NCI-H1436 treated with DMSO at 0.1 percent for 48 hours (cell line): ENCODE results near the gene NUP62CL.
A peak's percentile ranks its signal among the peaks of the same experiment; 100 is the strongest.

ENCODE experiments used
- DNase-seq: peaks from one replicate; lab custom pipeline; 2025; lab: John Stamatoyannopoulos, UW

NUP62CL gene

GRCh38 chrX:107153005-107153404 is 53.2 kb downstream of the NUP62CL start:
- no peak for DNase-seq

- DNase-seq: no peak
These were observed 59.6 kb downstream of the NUP62CL start for GRCh38 chrX:107146670-107147069.

GRCh38 chrX:107135965-107136307 is 70.3 kb downstream of the NUP62CL start:
- no peak for DNase-seq

GRCh38 chrX:107135049-107135964 is 70.9 kb downstream of the NUP62CL start:
- DNase-seq: no peak

- DNase-seq: no peak
These were observed 82.5 kb downstream of the NUP62CL start for GRCh38 chrX:107123750-107124149.

- no peak for DNase-seq
These were observed 87.0 kb downstream of the NUP62CL start for GRCh38 chrX:107119283-107119682.

GRCh38 chrX:107118322-107119147 is 87.7 kb downstream of the NUP62CL start, which contains the start of gene RBM41:
Gene RBM41, minus strand, starts transcription at chrX:107118822. Its CDS starts 49 bp downstream, at chrX:107118773.
- peak; percentile 59 for DNase-seq

GRCh38 chrX:107117993-107118321 is 88.3 kb downstream of the NUP62CL start:
- no peak for DNase-seq

- no peak for DNase-seq
These were observed 98.8 kb downstream of the NUP62CL start for GRCh38 chrX:107107459-107107858.

- DNase-seq: no peak
These were observed 103.3 kb downstream of the NUP62CL start for GRCh38 chrX:107102980-107103379.

- DNase-seq: no peak
These were observed 130.1 kb downstream of the NUP62CL start for GRCh38 chrX:107076158-107076557.
